Stomach (tissue), 9 donors: ENCODE results near the gene PRAMEF14. TPM values are rescaled to one million over a fixed set of nuclear protein-coding genes. Genes with fewer than 3 reads are reported as not detected.
"Not testable (repeated sequence)": the region's sequence is repeated elsewhere in the genome, so short reads cannot be mapped to it uniquely, and the experiment has no call there.

ENCODE experiments used
- DNase-seq, 2 donors: peaks; one replicate each; pipeline versions ENCODE4 v3.0.0 to v3.0.0-alpha.2; 2013 to 2019
- H3K27ac ChIP-seq, 5 donors: fragments of 200-600 bp in 4 of 5; sonication (generic) in 4 of 5; one replicate each; pipeline ENCODE4 v1.5.1; 2013 to 2019; ENCODE audit warnings: mild to moderate bottlenecking in 1 of 5, moderate library complexity in 1 of 5
- H3K27me3 ChIP-seq, 3 donors: fragments of 200-600 bp; sonication (generic); one replicate each; pipeline ENCODE4 v1.5.1; 2017 to 2019; ENCODE audit warnings: mixed run types in 1 of 3
- H3K36me3 ChIP-seq, 4 donors: fragments of 200-600 bp; sonication (generic); 1 replicate in 3 of 4; 2 replicates in 1 of 4; pipeline ENCODE4 v1.5.1; 2016 to 2019
- H3K4me1 ChIP-seq, 4 donors: fragments of 200-600 bp; sonication (generic); one replicate each; pipeline ENCODE4 v1.5.1; 2016 to 2019
- H3K4me3 ChIP-seq, 4 donors: fragments of 200-600 bp; sonication (generic) in 3 of 4; one replicate each; pipeline ENCODE4 v1.5.1; 2016 to 2019; ENCODE audit warnings: mild to moderate bottlenecking in 1 of 4
- H3K9me3 ChIP-seq, 4 donors: fragments of 200-600 bp; sonication (generic); one replicate each; pipeline ENCODE4 v1.5.1; 2016 to 2019
- CTCF ChIP-seq, 7 experiments: fragments of 450-650 bp in 4 of 7; fragments of 200-600 bp in 3 of 7; sonication (generic) in 3 of 7; IDR thresholded peaks; one replicate each; pipeline ENCODE4 v1.5.1; 2016 to 2019; ENCODE audit warnings: antibody characterized with exemption in 7 of 7, control low read depth in 2 of 7, mild to moderate bottlenecking in 1 of 7
- WGBS, 5 donors: extraction: QIAGEN DNeasy Blood & Tissue Kit in 3 of 5; methylation state at CpG; one replicate each; pipeline versions ENCODE4 v1.1.5 to v1.1.7; 2013 to 2018; 5-methylcytosine and 5-hydroxymethylcytosine counted together
- intact Hi-C: fragments of 100-400 bp; cut with DNase I; formaldehyde crosslinking; loops from one replicate; pipeline ENCODE4 v1.15.1; 2023; ENCODE audit warnings: low total_unique reads
- polyA plus RNA-seq, 3 donors: library from polyadenylated mRNA; stranded (reverse); fragments of 200-250 nt; gene quantifications; one replicate each; pipeline ENCODE4 v1.2.3, GENCODE V29; 2013
- total RNA-seq, 5 donors: library from RNA; depleted of rRNA; stranded (reverse); fragments of >200 nt; gene quantifications; one replicate each; pipeline versions ENCODE4 v1.1.0 to v1.2.3, GENCODE V29; 2014 to 2016
- donor health status: healthy with polysubstance abuse.
- donor health status: Bipolar disorder and iron deficiency.
- donor health status: healthy.

The PRAMEF14 gene
- total and polyA plus RNA-seq, 8 donors = not detected

GRCh38 chr1:13356774-13357173 is 9.8 kb upstream of the PRAMEF14 start:
- H3K27me3 ChIP-seq = not testable (repeated sequence)

DNA sequence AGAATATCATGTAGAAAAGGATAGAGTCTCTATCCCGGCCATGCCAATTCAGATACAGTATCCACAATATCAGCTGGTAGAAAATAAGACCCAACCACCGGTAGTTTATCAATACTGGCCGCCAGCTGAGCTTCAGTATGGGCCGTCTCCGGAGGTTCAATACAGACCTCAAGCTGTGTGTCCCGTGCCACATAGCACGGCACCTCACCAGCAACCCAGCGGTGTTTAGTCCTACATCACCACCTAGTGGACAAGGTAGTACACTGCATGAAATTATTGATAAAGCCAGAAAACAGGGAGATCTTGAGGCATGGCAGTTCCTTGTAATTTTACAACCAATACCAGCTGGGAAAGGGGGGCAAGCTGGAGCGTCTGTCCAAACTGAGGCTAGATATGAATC is 7.5 kb upstream of the PRAMEF14 start:
- H3K36me3 ChIP-seq, intact Hi-C loops, H3K27ac ChIP-seq, H3K27me3 ChIP-seq, H3K4me3 ChIP-seq, H3K4me1 ChIP-seq, DNase-seq: not testable (repeated sequence)
- 10 to 40% (median 25%) methylated on average over 1 to 2 of the region's 9 CpGs; no CpG with 5 or more reads in 2 of the 5 donors for WGBS, 5 donors
- H3K9me3 ChIP-seq = peaks cover 0 to 16% (median 10%) of the 10 kb centered on the region in 4 donors

More at GRCh38 chr1:13356774-13357173, 9.8 kb upstream of the PRAMEF14 start:
- H3K4me1 ChIP-seq, H3K36me3 ChIP-seq, H3K4me3 ChIP-seq, intact Hi-C loops, H3K27ac ChIP-seq: not testable (repeated sequence)
- 0 to 4% (median 1%) methylated on average over 5 of the region's 5 CpGs for WGBS, 5 donors
- peaks cover 0 to 15% (median 10%) of the 10 kb centered on the region in 4 donors for H3K9me3 ChIP-seq
- TF ChIP-seq CTCF (IDR thresholded peaks at IDR 0.05) = peak in 4 of 7 experiments; percentile 28 to 49 (median 35)
- DNase-seq = peak; percentile 28 to 66

GRCh38 chr1:13353476-13353875 is 6.5 kb upstream of the PRAMEF14 start:
- H3K4me3 ChIP-seq, H3K36me3 ChIP-seq, H3K4me1 ChIP-seq, intact Hi-C loops, H3K27ac ChIP-seq, H3K27me3 ChIP-seq, DNase-seq: not testable (repeated sequence)
- peaks cover 0 to 16% (median 10%) of the 10 kb centered on the region in 4 donors for H3K9me3 ChIP-seq
- 84 to 95% (median 92%) methylated on average over 4 to 8 of the region's 8 CpGs for WGBS, 5 donors

DNA sequence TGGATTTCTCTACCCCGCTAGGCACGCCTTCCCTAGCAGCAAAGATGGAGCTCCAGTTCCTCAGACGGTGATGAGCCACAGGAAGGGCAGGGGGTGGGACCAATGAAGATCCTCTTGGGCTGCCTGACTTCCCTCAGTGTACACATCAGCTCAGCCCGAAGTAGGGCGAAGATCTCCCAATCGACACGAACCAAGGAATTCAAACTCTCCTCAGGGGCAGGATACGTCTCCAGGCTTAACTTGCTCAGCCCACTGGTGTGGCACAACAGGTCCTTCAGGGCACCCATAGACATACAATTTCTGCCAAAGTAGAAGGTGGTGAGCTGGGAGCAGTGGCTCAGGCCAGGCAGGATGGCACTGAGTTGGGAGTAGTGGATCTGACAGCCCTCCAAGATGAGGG is 4.4 kb downstream of the PRAMEF14 start:
- H3K4me1 ChIP-seq, H3K36me3 ChIP-seq, intact Hi-C loops, DNase-seq, H3K27ac ChIP-seq, H3K9me3 ChIP-seq, H3K4me3 ChIP-seq, H3K27me3 ChIP-seq: not testable (repeated sequence)
- WGBS, 5 donors = 80 to 91% (median 85%) methylated on average over 6 to 8 of the region's 8 CpGs

GRCh38 chr1:13315281-13315680 is 31.7 kb downstream of the PRAMEF14 start, which contains the start of gene PRAMEF15:
Gene PRAMEF15 (plus strand): TSS chr1:13315581. CDS start chr1:13318408, 2,827 bp downstream.
- H3K9me3 ChIP-seq, H3K27ac ChIP-seq, H3K4me3 ChIP-seq, DNase-seq, intact Hi-C loops, H3K27me3 ChIP-seq, H3K4me1 ChIP-seq, H3K36me3 ChIP-seq: not testable (repeated sequence)
- 43 to 67% (median 57%) methylated on average over 1 to 3 of the region's 4 CpGs for WGBS, 5 donors

DNA sequence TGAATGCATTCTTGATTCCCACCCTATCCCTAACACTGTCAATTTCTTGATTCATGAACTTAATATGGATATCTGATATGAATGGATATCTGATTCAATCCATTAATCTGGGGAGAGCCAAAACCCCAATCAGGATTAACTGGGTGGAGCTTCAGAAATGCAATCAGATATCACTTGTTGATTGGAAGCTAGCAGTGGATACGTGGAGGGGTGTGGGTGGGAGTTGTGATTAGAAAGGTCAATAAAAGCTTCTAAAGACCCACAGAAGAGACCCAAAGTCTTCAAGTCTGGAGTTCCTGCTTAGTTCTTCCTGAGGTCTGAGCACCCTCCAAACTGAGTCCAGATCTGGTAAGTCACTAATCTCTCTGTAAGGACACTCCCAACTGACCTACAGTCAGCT is 43.7 kb downstream of the PRAMEF14 start, which contains the start of gene PRAMEF33:
Gene PRAMEF33 (plus strand): TSS at position 301 of the 400 bp plus-strand sequence. CDS start 2,416 bp downstream, outside the sequence.
- DNase-seq, intact Hi-C loops, H3K4me3 ChIP-seq, H3K27me3 ChIP-seq, H3K36me3 ChIP-seq, H3K4me1 ChIP-seq, H3K9me3 ChIP-seq, H3K27ac ChIP-seq: not testable (repeated sequence)
- WGBS, 5 donors = no CpG with 5 or more reads among the region's 1 CpG

DNA sequence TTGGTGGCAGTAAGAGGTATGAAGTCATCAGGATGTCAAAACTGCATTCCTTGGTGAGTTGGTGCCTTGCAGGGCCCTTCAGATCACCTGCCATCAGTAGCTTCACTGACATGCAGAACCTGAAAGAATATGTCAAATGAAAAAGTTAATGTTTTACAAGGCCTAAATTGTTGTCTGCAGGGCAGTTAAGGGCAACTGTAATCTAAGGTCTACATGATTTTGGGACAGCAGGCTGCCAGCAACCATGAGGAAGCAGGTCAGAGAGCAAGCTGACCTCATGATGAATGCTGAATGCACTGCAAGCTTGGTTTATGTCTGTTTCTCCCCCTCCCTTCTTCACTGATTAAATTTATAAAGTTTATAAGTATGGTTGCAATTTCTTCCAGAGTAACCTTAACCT is 44.7 kb downstream of the PRAMEF14 start:
- intact Hi-C loops = not testable (repeated sequence)

GRCh38 chr1:13298699-13299098 is 48.2 kb downstream of the PRAMEF14 start:
- intact Hi-C loops, H3K27ac ChIP-seq, H3K4me1 ChIP-seq, DNase-seq, H3K4me3 ChIP-seq, H3K9me3 ChIP-seq, H3K36me3 ChIP-seq, H3K27me3 ChIP-seq: not testable (repeated sequence)
- WGBS, 5 donors = 91 to 100% (median 95%) methylated on average over 1 to 8 of the region's 27 CpGs

More for the DNA sequence above, 44.7 kb downstream of the PRAMEF14 start:
- not testable (repeated sequence) for DNase-seq, H3K4me3 ChIP-seq, H3K36me3 ChIP-seq, H3K4me1 ChIP-seq, H3K27ac ChIP-seq, H3K27me3 ChIP-seq, H3K9me3 ChIP-seq

DNA sequence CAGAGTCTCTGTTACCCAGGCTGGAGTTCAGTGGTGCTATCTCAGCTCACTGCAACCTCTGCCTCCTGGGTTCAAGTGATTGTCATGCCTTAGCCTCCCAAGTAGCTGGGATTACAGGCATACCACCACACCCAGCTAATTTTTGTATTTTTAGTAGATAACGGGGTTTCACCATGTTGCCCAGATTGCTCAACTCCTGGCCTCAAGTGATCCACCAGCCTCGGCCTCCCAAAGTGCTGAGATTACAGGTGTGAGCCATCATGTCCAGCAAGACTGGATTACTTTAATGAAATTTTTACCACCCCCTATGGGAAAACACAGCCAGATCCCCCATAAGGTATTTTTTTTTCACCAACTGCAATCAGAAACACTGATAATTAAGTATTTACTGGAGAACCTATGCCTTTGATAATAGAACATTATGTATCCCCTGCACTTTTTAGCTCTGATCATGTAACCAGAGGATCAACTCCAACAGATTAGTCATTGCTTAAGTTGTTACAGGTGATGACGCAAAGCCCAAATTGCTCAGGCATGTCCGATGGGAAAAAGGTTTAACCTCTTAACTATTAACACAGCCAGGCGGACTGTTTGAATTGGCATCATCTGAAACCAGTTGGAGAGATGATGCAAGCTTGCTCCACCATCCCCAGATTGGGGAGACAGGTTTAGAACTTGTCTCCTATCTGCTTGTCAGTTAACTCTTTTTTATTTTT is 49.6 kb downstream of the PRAMEF14 start:
- DNase-seq, intact Hi-C loops, H3K4me1 ChIP-seq, H3K27ac ChIP-seq, H3K9me3 ChIP-seq, H3K4me3 ChIP-seq, H3K27me3 ChIP-seq, H3K36me3 ChIP-seq: not testable (repeated sequence)
- 85 to 94% (median 93%) methylated on average over 1 to 2 of the region's 5 CpGs for WGBS, 5 donors
